Activated CD8-positive, alpha-beta memory T cell treated with anti-CD3 and anti-CD28 coated beads, Interleukin-2, amount 10 ng/mL, durations not matched to agents 7 days and 5 days (primary cell): ENCODE data around the gene GOLIM4. TPM values are rescaled to one million over a fixed set of nuclear protein-coding genes. Genes with fewer than 3 reads are reported as not detected.
"Not testable (repeated sequence)": the region's sequence is repeated elsewhere in the genome, so short reads cannot be mapped to it uniquely, and the experiment has no call there.

Experiments
- ATAC-seq: fragments of 150-1000 bp; cut with Tn5 transposase; one replicate; pipeline ENCODE4 v1.10.0; 2021; ENCODE audit warnings: moderate library complexity
- CTCF ChIA-PET: fragments of 350-600 bp; sonication (Branson Sonifier 250); formaldehyde crosslinking; loops from one replicate; lab custom pipeline; 2021; ENCODE audit warnings: antibody characterized with exemption; lab: Charles Lee
- DNase-seq: peaks from one replicate; pipeline ENCODE4 v3.0.0-alpha.2; 2020
- H3K27ac Mint-ChIP-seq: one replicate; pipeline ENCODE4 v1.8.0; 2021; ENCODE audit warnings: mild to moderate bottlenecking, mixed read lengths
- H3K27me3 Mint-ChIP-seq: one replicate; pipeline ENCODE4 v1.8.0; 2021; ENCODE audit warnings: mixed read lengths
- H3K36me3 Mint-ChIP-seq: one replicate; pipeline ENCODE4 v1.8.0; 2021; ENCODE audit warnings: mild to moderate bottlenecking, mixed read lengths
- H3K4me1 Mint-ChIP-seq: one replicate; pipeline ENCODE4 v1.8.0; 2021; ENCODE audit warnings: mixed read lengths
- H3K4me3 Mint-ChIP-seq: one replicate; pipeline ENCODE4 v1.8.0; 2021; ENCODE audit warnings: mild to moderate bottlenecking, moderate library complexity, mixed read lengths
- H3K9me3 Mint-ChIP-seq: one replicate; pipeline ENCODE4 v1.8.0; 2022; ENCODE audit warnings: low read depth, mixed read lengths
- total RNA-seq, 2 experiments: library from RNA; stranded (reverse); gene quantifications; one replicate each; pipeline ENCODE4 v1.2.3, GENCODE V29; 2021

Gene GOLIM4
- total RNA-seq, 2 experiments from 2014 or later, result 6.4 to 19.2 TPM

DNA sequence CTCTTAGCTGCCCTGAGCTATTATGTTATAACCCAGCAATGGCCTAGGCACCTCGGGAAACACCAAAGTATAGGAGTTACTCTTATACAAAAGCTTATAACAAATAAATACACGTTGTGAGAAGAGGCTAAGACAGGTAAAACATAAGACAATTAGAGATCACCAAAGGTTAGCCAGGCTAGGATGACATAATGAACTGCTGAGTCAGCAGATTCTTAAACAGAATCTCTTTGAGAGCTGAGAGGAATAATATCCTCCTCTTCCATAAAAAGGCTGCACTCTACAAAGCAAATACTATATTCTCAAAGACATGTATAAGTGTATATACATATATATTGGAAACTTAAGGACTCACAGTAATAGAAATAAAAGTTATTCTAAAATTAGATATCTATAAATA is 37.2 kb downstream of the GOLIM4 start:
- Mint-ChIP-seq H3K4me1 (peaks cover 22% of the 10 kb centered on the region), H3K27ac (no peak overlapping the region), H3K4me3 (no peak overlapping the region), H3K27me3 (peaks cover 4% of the 10 kb centered on the region), H3K36me3 (no peaks in the 10 kb centered on the region), H3K9me3 (peaks cover 3% of the 10 kb centered on the region)
- ATAC-seq (no peak), DNase-seq (no peak)
- CTCF ChIA-PET, result interaction anchor here (1.1 to 1.5 kb wide), 2 partner anchors 35 to 38 kb away, joined by 3 read pairs; no protein-coding TSS in a partner anchor

- H3K4me3 Mint-ChIP-seq, H3K9me3 Mint-ChIP-seq, DNase-seq, H3K36me3 Mint-ChIP-seq, H3K27me3 Mint-ChIP-seq, H3K27ac Mint-ChIP-seq, ATAC-seq, CTCF ChIA-PET: not testable (repeated sequence)
- peaks cover 14% of the 10 kb centered on the region for H3K4me1 Mint-ChIP-seq
These were observed 39.1 kb downstream of the GOLIM4 start for GRCh38 chr3:168056398-168057230.

GRCh38 chr3:168054447-168054846 is 41.3 kb downstream of the GOLIM4 start:
- CTCF ChIA-PET, result no interaction called here
- no peak for DNase-seq
- H3K36me3 Mint-ChIP-seq, result no peaks in the 10 kb centered on the region
- no peak overlapping the region for H3K27ac Mint-ChIP-seq
- no peak overlapping the region for H3K4me3 Mint-ChIP-seq
- no peaks in the 10 kb centered on the region for H3K4me1 Mint-ChIP-seq
- H3K9me3 Mint-ChIP-seq, result peaks cover 3% of the 10 kb centered on the region
- peaks cover 12% of the 10 kb centered on the region for H3K27me3 Mint-ChIP-seq
- ATAC-seq, result no peak

GRCh38 chr3:168053115-168053514 is 42.6 kb downstream of the GOLIM4 start:
- no peak for DNase-seq
- no peaks in the 10 kb centered on the region for H3K4me1 Mint-ChIP-seq
- H3K36me3 Mint-ChIP-seq, result no peaks in the 10 kb centered on the region
- H3K27me3 Mint-ChIP-seq, result peaks cover 12% of the 10 kb centered on the region
- no peak for ATAC-seq
- no peak overlapping the region for H3K27ac Mint-ChIP-seq
- no peak overlapping the region for H3K4me3 Mint-ChIP-seq
- CTCF ChIA-PET, result interaction anchor here (1.3 kb wide), 1 partner anchor 113 kb away, joined by 3 read pairs; no protein-coding TSS in a partner anchor
- peaks cover 3% of the 10 kb centered on the region for H3K9me3 Mint-ChIP-seq

DNA sequence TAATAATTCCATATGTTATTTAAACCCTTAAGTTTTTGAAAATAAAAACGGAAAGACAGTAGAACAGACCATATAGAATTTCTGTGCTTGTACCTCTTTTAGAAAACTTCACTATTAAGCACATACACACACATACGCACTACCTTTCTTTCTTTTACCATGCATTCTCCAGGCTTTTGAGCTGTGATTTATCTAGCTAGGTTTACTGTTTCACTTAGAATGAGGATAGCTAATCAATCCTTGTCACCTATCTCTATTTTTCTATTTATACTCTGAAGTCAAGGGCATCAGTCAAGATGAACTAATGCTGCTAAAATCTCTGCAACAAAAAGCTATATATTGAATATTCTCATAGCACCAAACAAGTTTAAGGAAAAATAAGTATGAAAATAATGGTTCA is 43.2 kb downstream of the GOLIM4 start:
- no peak overlapping the region for H3K4me3 Mint-ChIP-seq
- no peaks in the 10 kb centered on the region for H3K4me1 Mint-ChIP-seq
- peaks cover 12% of the 10 kb centered on the region for H3K27me3 Mint-ChIP-seq
- DNase-seq, result no peak
- ATAC-seq, result no peak
- CTCF ChIA-PET, result interaction anchor here (1.3 kb wide), 1 partner anchor 114 kb away, joined by 3 read pairs; no protein-coding TSS in a partner anchor
- H3K27ac Mint-ChIP-seq, result no peak overlapping the region
- peaks cover 3% of the 10 kb centered on the region for H3K9me3 Mint-ChIP-seq
- H3K36me3 Mint-ChIP-seq, result no peaks in the 10 kb centered on the region

DNA sequence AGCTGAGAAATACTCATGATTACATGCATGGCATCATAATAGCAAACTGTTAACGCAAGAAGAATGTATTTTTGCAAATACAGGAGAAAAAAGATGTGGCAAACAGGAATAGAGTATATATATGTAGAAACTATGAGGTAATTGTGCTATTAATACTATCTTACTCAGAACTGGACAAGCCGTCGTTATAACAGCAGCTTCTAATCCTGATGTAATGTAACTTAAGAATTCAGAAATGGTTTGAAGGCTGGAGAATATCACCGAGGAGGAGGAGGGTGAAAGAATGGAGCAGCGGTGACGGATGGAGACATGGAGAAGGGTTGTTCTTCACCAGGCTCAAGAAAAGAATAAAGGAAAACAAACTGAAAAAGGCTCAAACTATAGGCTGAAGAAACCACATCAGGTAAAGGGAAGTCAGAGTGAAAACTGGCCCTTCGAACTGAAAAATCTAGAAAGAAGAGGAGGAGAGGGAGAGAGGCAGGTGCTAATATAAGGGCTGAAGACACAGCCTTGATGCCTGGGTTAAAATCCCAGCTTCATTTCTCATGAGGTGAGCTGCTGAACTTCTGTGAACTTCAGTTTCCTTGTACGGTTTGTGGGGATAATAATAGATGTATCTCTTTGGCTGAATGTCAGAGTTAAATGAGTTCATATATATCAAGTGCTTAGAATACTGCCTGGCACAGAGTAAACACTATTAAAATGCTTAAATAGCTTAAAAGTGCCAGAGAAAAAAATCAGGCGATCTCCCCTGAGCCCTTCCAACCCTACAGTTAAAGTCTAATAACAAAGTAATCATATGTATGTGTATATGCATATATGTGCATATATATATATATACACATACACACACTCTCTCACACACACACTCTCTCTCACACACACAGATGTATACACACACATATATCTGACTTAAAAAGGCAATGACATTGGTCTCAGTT is 43.9 kb downstream of the GOLIM4 start:
- H3K36me3 Mint-ChIP-seq, result no peaks in the 10 kb centered on the region
- ATAC-seq (no peak), DNase-seq (no peak)
- peaks cover 3% of the 10 kb centered on the region for H3K9me3 Mint-ChIP-seq
- no peak overlapping the region for H3K27ac Mint-ChIP-seq
- CTCF ChIA-PET, result no interaction called here
- H3K4me1 Mint-ChIP-seq, result no peaks in the 10 kb centered on the region
- H3K27me3 Mint-ChIP-seq, result peaks cover 12% of the 10 kb centered on the region
- H3K4me3 Mint-ChIP-seq, result no peak overlapping the region

DNA sequence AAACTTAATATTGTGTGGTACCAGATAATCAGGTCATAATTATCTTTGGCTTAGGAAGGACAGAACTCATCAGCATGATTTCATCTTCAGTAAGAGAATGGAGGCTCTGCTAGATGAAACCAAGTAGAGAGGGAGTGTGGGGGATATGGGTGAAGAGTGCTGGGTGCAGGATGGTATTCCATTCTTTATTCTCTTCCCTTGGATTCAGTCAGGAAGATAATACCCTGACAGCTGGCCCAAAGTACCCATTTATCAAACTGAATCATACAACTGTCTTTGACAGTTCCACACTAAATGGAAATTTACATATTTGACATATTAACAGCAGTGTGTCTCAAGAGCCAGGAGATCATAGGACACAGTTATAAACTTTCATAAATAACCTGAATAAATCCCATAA is 44.7 kb downstream of the GOLIM4 start:
- H3K4me1 Mint-ChIP-seq, result no peaks in the 10 kb centered on the region
- no peaks in the 10 kb centered on the region for H3K36me3 Mint-ChIP-seq
- peaks cover 12% of the 10 kb centered on the region for H3K27me3 Mint-ChIP-seq
- no peak overlapping the region for H3K4me3 Mint-ChIP-seq
- CTCF ChIA-PET, result no interaction called here
- no peak overlapping the region for H3K27ac Mint-ChIP-seq
- ATAC-seq (no peak), DNase-seq (no peak)
- no peaks in the 10 kb centered on the region for H3K9me3 Mint-ChIP-seq

GRCh38 chr3:168049367-168049974 is 46.3 kb downstream of the GOLIM4 start:
- ATAC-seq (no peak), DNase-seq (no peak)
- H3K4me3 Mint-ChIP-seq, result no peak overlapping the region
- CTCF ChIA-PET, result interaction anchor here (1.3 kb wide), 1 partner anchor 117 kb away, joined by 5 read pairs; no protein-coding TSS in a partner anchor
- no peaks in the 10 kb centered on the region for H3K4me1 Mint-ChIP-seq
- peaks cover 12% of the 10 kb centered on the region for H3K27me3 Mint-ChIP-seq
- H3K27ac Mint-ChIP-seq, result no peak overlapping the region
- H3K9me3 Mint-ChIP-seq, result no peaks in the 10 kb centered on the region
- no peaks in the 10 kb centered on the region for H3K36me3 Mint-ChIP-seq

DNA sequence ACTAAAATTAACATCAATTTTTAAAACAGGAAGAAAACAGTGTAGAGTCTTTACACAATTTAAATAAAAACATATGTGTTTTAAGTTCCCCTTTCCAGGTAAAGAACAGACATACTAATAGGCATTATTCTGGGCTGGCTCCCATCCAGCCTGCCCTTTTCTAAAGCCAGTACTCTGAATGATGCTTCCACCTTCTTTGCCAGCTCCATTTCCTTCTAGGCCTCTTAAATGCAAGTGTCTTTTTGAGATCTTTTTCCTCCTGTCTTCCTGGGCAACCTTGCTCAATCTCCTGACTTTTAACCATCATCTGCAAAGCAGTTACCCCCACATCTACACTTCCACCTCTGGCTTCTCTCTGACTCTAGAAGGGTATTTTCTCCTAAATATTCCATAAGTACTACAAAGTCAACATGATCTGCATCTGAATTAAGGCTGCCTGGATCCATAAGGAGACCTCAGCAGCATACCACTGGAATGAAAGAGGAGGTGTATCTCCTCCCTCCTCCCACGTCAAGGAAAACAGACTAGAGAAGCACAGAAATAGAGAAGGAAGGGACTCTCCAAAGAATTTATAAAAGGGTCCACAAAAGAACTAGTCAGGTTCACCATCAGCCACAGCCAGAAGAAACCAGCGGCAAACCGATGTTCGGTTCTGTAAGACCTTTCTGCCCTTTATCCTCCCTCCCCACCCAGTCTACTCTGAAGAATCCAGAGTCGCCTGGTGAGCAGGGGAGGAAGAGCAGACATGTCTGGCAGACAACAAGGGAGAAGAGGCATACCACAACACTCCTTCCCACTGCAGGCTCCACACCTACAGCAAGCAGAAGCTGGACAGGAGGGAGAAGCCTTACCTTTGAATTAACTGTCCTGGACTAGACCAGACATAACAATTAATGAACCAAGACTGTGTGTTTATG is 47.1 kb downstream of the GOLIM4 start:
- no peaks in the 10 kb centered on the region for H3K4me1 Mint-ChIP-seq
- H3K36me3 Mint-ChIP-seq, result no peaks in the 10 kb centered on the region
- H3K4me3 Mint-ChIP-seq, result no peak overlapping the region
- ATAC-seq (no peak), DNase-seq (no peak)
- peaks cover 12% of the 10 kb centered on the region for H3K27me3 Mint-ChIP-seq
- no peak overlapping the region for H3K27ac Mint-ChIP-seq
- H3K9me3 Mint-ChIP-seq, result no peaks in the 10 kb centered on the region
- CTCF ChIA-PET, result interaction anchor here (0.9 to 1.9 kb wide), 6 partner anchors 42 to 121 kb away, joined by 3 to 8 read pairs (median 4); partner anchors contain the start of gene GOLIM4

GRCh38 chr3:168047936-168048335 is 47.8 kb downstream of the GOLIM4 start:
- Mint-ChIP-seq H3K36me3 (no peaks in the 10 kb centered on the region), H3K4me3 (no peak overlapping the region), H3K9me3 (no peaks in the 10 kb centered on the region), H3K4me1 (no peaks in the 10 kb centered on the region), H3K27me3 (peaks cover 12% of the 10 kb centered on the region), H3K27ac (no peak overlapping the region)
- ATAC-seq (no peak), DNase-seq (no peak)
- CTCF ChIA-PET, result interaction anchor here (0.6 to 1.9 kb wide), 7 partner anchors 43 to 122 kb away, joined by 3 to 8 read pairs (median 4); partner anchors contain the start of gene GOLIM4

DNA sequence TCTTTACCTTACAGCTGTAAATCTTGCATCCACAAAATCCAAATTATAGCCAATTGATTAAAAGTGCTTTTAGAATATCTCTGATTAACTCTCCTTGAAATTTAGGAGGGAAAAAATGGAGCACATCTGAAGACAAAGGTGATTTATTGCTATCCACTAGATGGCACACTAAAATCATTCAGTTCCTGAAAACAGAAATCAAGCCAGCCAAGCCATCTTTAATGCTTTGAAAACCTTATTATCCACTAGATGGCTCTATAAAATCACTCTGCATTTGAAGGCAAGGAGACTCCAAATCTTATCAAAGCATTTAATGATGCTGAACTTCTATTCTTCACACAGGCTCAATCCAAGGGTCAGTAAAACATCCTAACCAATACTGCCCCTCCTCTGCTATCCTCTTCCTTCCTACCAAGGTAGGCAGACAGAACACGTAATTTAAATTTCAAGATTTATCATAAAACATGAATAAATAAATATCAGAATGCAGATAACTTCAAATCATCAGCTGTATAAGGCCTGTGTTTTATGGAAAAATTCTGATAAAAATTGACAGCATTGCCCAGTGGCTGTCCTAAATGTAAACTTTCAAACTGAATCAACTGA is 48.4 kb downstream of the GOLIM4 start:
- H3K4me1 Mint-ChIP-seq, result no peaks in the 10 kb centered on the region
- peaks cover 8% of the 10 kb centered on the region for H3K27me3 Mint-ChIP-seq
- no peaks in the 10 kb centered on the region for H3K36me3 Mint-ChIP-seq
- no peaks in the 10 kb centered on the region for H3K9me3 Mint-ChIP-seq
- CTCF ChIA-PET, result interaction anchor here (0.6 to 1.9 kb wide), 7 partner anchors 43 to 123 kb away, joined by 3 to 8 read pairs (median 4); partner anchors contain the start of gene GOLIM4
- DNase-seq (no peak), ATAC-seq (peak; percentile 87)
- H3K4me3 Mint-ChIP-seq, result no peak overlapping the region
- H3K27ac Mint-ChIP-seq, result no peak overlapping the region

DNA sequence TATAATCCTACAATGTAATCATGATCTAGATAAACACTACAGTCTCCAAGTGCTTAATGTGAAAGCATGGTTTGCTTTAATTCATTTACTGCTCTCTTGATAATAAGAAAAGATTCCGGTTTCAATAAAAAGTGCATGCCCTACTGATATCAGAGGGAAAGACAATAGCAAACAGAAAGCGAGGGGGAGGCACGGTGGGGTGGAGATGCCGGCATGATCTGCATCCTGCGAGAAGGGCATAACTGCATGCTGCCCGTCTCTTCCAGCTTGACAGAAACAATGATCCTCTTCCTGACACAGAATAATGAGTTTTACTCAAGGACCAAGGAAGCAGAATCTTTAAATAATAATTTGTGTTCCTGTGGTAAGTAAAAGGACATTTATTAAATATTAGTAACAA is 51.7 kb downstream of the GOLIM4 start:
- CTCF ChIA-PET, result no interaction called here
- H3K4me1 Mint-ChIP-seq, result no peaks in the 10 kb centered on the region

More for the DNA sequence above, 51.7 kb downstream of the GOLIM4 start:
- no peak for DNase-seq
- Mint-ChIP-seq H3K36me3 (no peaks in the 10 kb centered on the region), H3K9me3 (no peaks in the 10 kb centered on the region), H3K4me3 (no peak overlapping the region), H3K27ac (no peak overlapping the region), H3K27me3 (no peaks in the 10 kb centered on the region)
- no peak for ATAC-seq
